ENCODE results near the gene PCSK5.

GRCh38 chr9:76316069-76316468 is 425.6 kb downstream of the PCSK5 start:
- TF ChIP-seq EP300 (IDR thresholded peaks at IDR 0.05): no peak
- TF ChIP-seq CTCF (IDR thresholded peaks at IDR 0.05): no peak
- no peak for TF ChIP-seq POLR2AphosphoS5 (IDR thresholded peaks at IDR 0.05)
- no peak for TF ChIP-seq POLR2A (IDR thresholded peaks at IDR 0.05)

Data from stomach (tissue), 4 donors.